Right renal cortex interstitium (tissue), 3 donors: ENCODE measurements around the gene PLCB1. TPM values are rescaled to one million over a fixed set of nuclear protein-coding genes. Genes with fewer than 3 reads are reported as not detected.

ENCODE experiments used
- DNase-seq, 3 donors: peaks; one replicate each; pipeline ENCODE4 v3.0.0-alpha.2; 2013; ENCODE audit warnings: low read depth in 3 of 3, low spot score in 2 of 3
- polyA plus RNA-seq, 3 donors: library from polyadenylated mRNA; unstranded; fragments of 120-200 nt; gene quantifications; one replicate each; pipeline ENCODE4 v1.2.1, GENCODE V29; 2013; ENCODE audit not compliant: insufficient read length in 3 of 3

PLCB1 gene
- polyA plus RNA-seq, 3 donors = 42.8 to 54.2 (median 51.5) TPM

DNA sequence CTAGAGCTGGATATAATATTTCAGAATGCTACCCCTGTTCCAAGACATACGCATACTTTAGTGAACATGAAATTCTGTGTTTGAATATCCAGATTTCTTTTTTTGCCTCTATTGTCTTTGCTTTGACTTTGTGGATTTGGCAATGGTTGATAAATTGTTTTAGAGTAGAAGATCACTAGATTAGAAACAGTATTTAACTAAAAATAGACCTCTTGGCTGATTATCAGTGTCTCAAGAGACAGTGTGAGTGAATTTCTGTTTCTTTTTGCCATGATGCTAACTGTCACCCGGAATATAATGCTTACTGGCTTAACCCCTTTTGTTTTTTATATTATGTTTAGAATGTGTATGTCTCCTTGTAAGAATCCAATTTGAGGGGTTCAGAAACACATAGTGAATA, 102.5 kb downstream of the PLCB1 start:
- no peak for DNase-seq

DNA sequence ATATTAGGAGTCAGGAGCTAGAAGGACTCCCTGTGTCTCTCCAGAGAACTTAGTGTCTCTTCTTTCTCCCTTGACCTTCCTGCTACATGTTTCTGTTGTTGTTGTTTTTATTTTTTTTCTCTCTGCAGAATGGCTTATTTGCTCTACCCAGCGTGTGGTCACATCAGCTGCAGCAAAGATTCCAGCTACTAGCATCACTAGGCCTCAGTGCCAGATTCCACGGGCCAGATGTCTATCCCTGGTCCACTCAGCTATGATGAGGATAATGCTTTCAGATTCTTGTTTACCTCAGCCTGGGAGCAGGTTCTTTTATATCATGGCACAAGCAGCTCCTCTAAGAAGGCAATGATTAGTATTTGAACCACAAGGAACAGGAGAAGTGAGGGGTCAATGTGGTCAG, 110.0 kb downstream of the PLCB1 start:
- no peak for DNase-seq

DNA sequence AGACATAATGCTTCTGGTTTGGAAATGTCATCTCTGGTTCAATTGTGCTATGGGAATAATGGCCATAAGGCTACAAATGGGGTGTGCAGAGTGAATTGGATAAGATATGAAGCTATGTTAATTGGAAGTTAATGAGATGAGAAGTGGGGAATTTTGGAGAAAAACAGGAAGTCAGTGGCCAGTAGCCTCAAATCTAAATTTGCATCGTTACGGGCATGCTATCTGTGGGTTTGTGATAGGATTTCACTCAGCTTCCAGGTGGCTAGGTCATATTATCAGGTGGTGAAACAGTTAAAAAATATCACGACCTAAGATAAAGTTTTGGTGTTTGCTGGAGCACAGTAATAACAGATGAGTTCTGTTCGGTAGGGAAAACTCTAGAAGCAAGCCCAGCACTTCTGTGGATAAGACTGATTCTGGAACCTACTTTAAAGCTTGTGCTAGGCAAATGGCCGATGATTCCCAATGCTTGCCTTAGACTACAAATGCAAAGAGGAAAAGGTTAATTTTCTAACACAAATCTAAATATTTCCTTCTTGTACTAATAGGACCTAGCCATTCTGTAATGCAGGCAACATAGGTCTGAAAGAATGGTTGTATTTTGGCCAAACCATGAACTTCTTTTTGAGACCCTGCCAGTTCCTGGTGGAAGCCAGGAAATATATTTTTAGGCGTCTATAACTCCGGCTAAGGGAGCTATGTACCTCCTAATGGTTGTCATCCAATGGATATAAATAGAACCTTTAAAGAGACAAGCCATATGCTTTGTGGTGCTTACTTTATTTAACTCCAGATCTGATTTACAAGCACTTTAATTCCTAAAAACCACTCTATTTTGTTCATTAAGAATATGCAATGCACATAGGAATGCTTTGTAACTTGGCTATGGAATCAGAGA, 111.0 kb downstream of the PLCB1 start:
- peak in 2 of 3 donors; percentile 9 to 14 for DNase-seq

GRCh38 chr20:8244637-8245036, 112.6 kb downstream of the PLCB1 start:
- no peak for DNase-seq

- no peak for DNase-seq
Measured at GRCh38 chr20:8246153-8246552, 114.1 kb downstream of the PLCB1 start.

GRCh38 chr20:8246716-8247115, 114.7 kb downstream of the PLCB1 start:
- DNase-seq = no peak

- DNase-seq = no peak
Measured at GRCh38 chr20:8248051-8248450, 116.0 kb downstream of the PLCB1 start.

DNA sequence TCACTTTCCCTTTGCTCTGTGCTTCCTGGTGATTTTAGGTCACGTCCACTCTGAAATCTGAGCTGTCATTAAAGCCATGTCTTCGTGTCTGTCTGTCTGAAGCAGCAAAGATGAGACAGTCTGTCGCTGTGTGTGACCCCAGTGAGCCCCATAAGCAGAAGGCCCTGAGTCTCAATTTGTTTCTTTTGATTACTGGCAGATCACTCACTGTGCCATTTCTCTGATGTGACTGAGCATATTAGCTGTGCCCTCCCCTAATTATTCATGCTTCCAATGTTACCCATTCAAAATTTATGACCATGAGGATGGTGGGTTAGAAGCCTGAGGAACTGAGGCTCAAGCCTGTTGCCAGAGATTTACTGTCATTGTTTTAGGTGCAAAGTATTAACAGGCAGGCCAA, 117.6 kb downstream of the PLCB1 start:
- no peak for DNase-seq

DNA sequence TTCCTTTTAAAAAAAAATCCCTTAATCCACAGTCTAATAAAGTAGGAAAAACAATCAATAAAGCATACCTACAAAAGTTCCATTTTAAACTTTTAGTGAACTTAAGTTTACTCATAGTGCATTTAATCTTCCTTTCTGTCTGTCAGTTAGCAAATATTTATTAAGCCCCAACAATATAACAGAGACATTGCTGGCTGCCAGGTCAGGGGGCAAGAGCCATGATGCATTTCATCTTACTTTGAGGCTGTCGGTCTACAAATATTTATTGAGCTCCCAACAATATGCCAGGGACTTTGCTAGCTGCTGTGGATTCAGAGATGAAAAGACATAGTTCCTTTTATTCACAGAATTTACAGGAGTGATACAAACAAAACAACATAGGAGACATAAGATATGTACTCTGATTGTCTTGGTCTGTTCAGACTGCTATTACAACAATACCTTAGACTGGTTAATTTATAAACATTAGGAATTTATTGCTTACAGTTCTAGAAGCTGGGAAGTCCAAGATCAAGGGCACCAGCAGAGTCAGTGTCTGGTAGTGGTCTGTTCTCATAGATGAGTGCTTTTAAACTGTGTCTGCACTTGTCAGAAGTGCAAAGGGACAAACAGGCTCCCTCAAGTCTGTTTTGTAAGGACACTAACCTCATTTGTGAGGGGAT, 118.6 kb downstream of the PLCB1 start:
- no peak for DNase-seq

GRCh38 chr20:8251201-8251575, 119.1 kb downstream of the PLCB1 start:
- DNase-seq = no peak

DNA sequence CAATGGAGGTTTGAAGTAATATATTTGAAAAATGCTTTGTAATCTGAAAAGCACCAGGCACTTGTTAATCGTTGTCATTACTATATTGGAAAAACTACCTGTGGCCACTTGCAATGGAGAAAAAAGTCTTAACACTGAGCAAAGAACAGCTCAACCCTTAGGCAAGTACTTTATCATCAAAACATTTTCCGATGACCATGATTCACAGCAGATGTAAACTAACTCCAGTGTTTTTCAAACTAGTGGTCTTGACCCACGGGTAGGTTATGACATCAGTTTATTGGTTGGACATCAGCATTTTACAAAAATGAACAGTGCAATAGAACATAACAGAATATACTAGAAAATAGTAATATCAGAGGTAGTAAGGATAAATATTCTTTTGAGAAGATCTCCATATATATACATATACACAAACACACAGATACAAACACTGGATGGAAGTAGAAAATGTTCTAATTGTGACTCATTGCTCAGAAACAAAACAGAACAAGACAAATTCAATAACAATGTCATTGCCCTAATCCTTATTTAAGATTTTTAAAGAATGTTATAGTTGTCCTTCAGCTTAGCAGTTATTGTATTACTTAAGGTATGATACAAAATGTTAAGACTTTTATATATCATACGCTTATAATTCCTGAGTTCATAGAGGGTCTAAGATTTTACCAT, 123.0 kb downstream of the PLCB1 start:
- no peak for DNase-seq

GRCh38 chr20:8255945-8256632, 124.0 kb downstream of the PLCB1 start:
- no peak for DNase-seq

- DNase-seq = no peak
Measured at GRCh38 chr20:8260837-8261251, 128.8 kb downstream of the PLCB1 start.

- DNase-seq = no peak
Measured at GRCh38 chr20:8262721-8263120, 130.7 kb downstream of the PLCB1 start.

GRCh38 chr20:8265588-8265987, 133.5 kb downstream of the PLCB1 start:
- no peak for DNase-seq

DNA sequence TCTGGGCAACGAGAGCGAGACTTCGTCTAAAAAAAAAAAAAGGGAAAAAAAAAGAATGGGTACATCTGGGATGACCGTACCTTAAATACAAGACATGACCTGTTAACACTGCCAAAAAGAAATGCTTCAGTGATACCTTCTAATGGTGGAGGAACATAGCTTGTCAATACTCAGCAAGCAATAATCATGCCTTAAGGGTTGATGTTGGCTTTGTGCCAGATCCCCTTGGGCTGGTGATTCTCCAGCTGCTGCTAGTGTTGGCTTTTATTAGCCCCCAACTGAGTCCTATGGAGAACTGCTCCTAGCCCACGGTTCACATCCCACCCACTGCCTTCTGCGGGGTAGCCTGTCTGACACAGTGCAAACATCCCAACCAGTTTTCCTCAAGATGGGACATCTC, 134.9 kb downstream of the PLCB1 start:
- no peak for DNase-seq

GRCh38 chr20:8271727-8272126, 139.7 kb downstream of the PLCB1 start:
- DNase-seq = no peak

DNA sequence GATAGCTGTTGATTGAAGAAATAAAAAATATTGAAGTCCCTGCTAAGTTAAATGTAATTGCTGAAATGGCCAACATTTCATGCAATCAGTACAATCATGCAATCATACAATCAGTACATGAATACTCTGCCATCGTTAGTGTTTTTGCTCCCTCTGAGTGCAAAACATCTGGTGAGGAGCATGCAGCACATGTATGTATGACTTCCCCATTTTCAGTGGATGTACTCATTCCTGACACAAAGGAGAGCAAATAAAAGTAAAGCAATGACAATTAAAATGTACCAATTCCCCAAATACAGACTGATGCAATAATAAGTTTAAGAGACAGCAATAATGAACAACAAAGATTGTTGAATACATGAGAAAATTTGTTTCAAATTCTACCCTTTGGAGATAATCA, 140.7 kb downstream of the PLCB1 start:
- DNase-seq = no peak

DNA sequence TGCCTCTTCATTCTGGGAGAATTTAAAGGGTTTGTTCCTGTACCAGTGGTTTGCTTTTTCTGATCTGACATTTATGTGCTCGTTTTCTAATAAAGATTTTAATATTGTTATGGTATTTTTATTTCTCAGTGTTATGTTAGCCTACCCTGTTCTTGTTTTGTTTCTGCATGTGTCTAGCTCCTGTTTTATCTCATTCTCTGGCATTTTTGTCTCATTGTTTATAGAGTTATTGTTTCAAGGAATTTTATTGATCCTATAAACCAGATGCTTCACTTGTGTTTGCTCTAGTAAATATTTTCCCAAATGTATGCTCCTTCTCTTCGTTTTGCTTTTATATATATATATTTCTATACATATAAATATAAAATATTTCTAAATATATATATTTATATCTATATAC, 152.8 kb downstream of the PLCB1 start:
- no peak for DNase-seq

DNA sequence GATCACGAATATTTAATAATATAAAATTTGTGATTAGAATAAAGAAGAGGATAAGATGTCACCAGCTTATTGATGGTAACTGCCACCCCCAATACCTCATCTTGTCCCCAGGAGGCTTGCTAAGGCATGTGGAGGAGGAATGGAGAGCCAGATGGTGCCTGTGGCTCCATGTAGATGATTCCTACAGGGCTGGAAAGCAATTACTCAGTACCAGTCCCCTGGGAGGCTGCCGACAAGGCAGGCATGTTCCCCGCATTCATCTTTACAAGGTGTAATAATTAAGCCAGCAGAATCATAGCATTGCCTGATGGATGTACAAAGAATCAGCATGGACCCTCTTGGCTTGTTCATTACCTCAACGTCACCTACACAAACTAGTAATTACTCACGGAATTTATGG, 155.3 kb downstream of the PLCB1 start:
- no peak for DNase-seq

DNA sequence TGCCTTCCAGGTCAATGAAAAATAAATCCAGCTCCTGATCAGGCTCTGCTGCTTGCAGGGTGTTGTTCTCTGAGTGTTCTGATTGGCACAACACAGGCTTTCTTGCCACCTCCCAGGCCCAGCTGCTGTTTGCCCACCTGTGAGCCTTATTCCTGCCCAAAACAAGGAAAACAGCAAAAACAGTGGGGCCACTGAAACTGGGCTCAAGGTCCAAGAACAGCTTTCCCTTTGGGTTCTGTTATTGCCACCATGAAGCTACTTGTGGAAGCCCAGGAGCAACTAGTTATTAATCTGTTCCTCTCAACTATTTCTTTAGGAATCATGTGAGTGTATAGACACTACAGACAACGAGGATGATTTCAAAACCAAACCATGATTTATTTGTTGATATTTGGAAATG, 159.1 kb downstream of the PLCB1 start:
- no peak for DNase-seq
